MM.1S (cell line): ENCODE results near the gene ARHGAP8.

Experiments used
- EZH2 ChIP-seq: fragments of 300-600 bp; sonication (generic); optimal IDR thresholded peaks from 2 replicates; pipeline ENCODE3; 2017; ENCODE audit warnings: low read depth, mild to moderate bottlenecking, antibody characterized with exemption, low read length, mixed read lengths
- EZH2phosphoT487 ChIP-seq: fragments of 300-600 bp; sonication (generic); IDR thresholded peaks from 2 replicates; pipeline ENCODE4 v1.6.1; 2018; ENCODE audit warnings: antibody characterized with exemption, low read length
- TF ChIP-seq, protein P1 (sequence below): fragments of 300-600 bp; sonication (generic); IDR thresholded peaks from 2 replicates; pipeline ENCODE4 v1.5.1; 2016; ENCODE audit warnings: antibody characterized with exemption, low read length, mixed read lengths

- TF ChIP-seq, protein P1, sequence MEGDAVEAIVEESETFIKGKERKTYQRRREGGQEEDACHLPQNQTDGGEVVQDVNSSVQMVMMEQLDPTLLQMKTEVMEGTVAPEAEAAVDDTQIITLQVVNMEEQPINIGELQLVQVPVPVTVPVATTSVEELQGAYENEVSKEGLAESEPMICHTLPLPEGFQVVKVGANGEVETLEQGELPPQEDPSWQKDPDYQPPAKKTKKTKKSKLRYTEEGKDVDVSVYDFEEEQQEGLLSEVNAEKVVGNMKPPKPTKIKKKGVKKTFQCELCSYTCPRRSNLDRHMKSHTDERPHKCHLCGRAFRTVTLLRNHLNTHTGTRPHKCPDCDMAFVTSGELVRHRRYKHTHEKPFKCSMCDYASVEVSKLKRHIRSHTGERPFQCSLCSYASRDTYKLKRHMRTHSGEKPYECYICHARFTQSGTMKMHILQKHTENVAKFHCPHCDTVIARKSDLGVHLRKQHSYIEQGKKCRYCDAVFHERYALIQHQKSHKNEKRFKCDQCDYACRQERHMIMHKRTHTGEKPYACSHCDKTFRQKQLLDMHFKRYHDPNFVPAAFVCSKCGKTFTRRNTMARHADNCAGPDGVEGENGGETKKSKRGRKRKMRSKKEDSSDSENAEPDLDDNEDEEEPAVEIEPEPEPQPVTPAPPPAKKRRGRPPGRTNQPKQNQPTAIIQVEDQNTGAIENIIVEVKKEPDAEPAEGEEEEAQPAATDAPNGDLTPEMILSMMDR = no peak
- TF ChIP-seq EZH2 (no peak), EZH2phosphoT487 (no peak)
Observed at GRCh38 chr22:44775862-44776261, 23.5 kb downstream of the ARHGAP8 start.
